Astrocyte (in vitro differentiated cells and primary cell): ENCODE measurements around the gene AVEN. TPM values are rescaled to one million over a fixed set of nuclear protein-coding genes. Genes with fewer than 3 reads are reported as not detected.
"Not testable (repeated sequence)": the region's sequence is repeated elsewhere in the genome, so short reads cannot be mapped to it uniquely, and the experiment has no call there.

ENCODE experiments used
- DNase-seq: peaks from one replicate; pipeline ENCODE4 v3.0.0-alpha.2; 2010; ENCODE audit warnings: low read depth
- FAIRE-seq: peaks from 2 replicates; lab custom pipeline; 2011; peaks lifted over from hg19 to GRCh38; lab: Jason Lieb, UNC
- H2AFZ ChIP-seq: 2 replicates; pipeline ENCODE4 v1.6.0; 2012; ENCODE audit warnings: low read depth, low read length, inconsistent platforms
- H3K27ac ChIP-seq: 2 replicates; pipeline ENCODE4 v1.5.1; 2011; ENCODE audit warnings: low read depth, low read length, inconsistent platforms
- H3K27me3 ChIP-seq: 2 replicates; pipeline ENCODE4 v1.6.0; 2011; ENCODE audit warnings: low read length, inconsistent platforms; ENCODE audit not compliant: insufficient read depth
- H3K36me3 ChIP-seq: 2 replicates; pipeline ENCODE4 v1.5.1; 2011; ENCODE audit warnings: low read length, inconsistent platforms; ENCODE audit not compliant: insufficient read depth
- H3K4me1 ChIP-seq: 2 replicates; pipeline ENCODE4 v1.5.1; 2011; ENCODE audit warnings: low read length, inconsistent platforms; ENCODE audit not compliant: insufficient read depth
- H3K4me2 ChIP-seq: 2 replicates; pipeline ENCODE4 v1.6.0; 2012; ENCODE audit warnings: low read length, inconsistent platforms
- H3K4me3 ChIP-seq: 2 replicates; pipeline ENCODE4 v1.5.1; 2011; ENCODE audit warnings: low read depth, mild to moderate bottlenecking, low read length, inconsistent platforms; ENCODE audit not compliant: insufficient read depth
- H3K79me2 ChIP-seq: 2 replicates; pipeline ENCODE4 v1.6.0; 2012; ENCODE audit warnings: mild to moderate bottlenecking, low read length, inconsistent platforms; ENCODE audit not compliant: insufficient read depth
- H3K9ac ChIP-seq: 2 replicates; pipeline ENCODE4 v1.6.0; 2012; ENCODE audit warnings: mild to moderate bottlenecking, low read length, inconsistent platforms
- H3K9me3 ChIP-seq: 2 replicates; pipeline ENCODE4 v1.5.1; 2012; ENCODE audit warnings: low read depth, mild to moderate bottlenecking, low read length, inconsistent platforms; ENCODE audit not compliant: insufficient read depth
- H4K20me1 ChIP-seq: 2 replicates; pipeline ENCODE4 v1.6.0; 2012; ENCODE audit warnings: low read length, inconsistent platforms; ENCODE audit not compliant: insufficient read depth
- H3K27ac Mint-ChIP-seq: one replicate; pipeline ENCODE4 v1.8.0; 2021; ENCODE audit warnings: mild to moderate bottlenecking, mixed read lengths; ENCODE audit not compliant: unreplicated experiment
- H3K27me3 Mint-ChIP-seq: one replicate; pipeline ENCODE4 v1.8.0; 2021; ENCODE audit warnings: low read depth, mixed read lengths; ENCODE audit not compliant: unreplicated experiment
- H3K36me3 Mint-ChIP-seq: one replicate; pipeline ENCODE4 v1.8.0; 2021; ENCODE audit warnings: low read depth, mixed read lengths; ENCODE audit not compliant: unreplicated experiment
- H3K4me1 Mint-ChIP-seq: one replicate; pipeline ENCODE4 v1.8.0; 2021; ENCODE audit warnings: low read depth, mixed read lengths; ENCODE audit not compliant: unreplicated experiment
- H3K4me3 Mint-ChIP-seq: one replicate; pipeline ENCODE4 v1.8.0; 2021; ENCODE audit warnings: mild to moderate bottlenecking, moderate library complexity, mixed read lengths; ENCODE audit not compliant: unreplicated experiment
- H3K9me3 Mint-ChIP-seq: one replicate; pipeline ENCODE4 v1.8.0; 2021; ENCODE audit warnings: mild to moderate bottlenecking, mixed read lengths; ENCODE audit not compliant: unreplicated experiment
- CTCF ChIP-seq: IDR thresholded peaks from 2 replicates; pipeline ENCODE4 v1.5.1; 2011; ENCODE audit warnings: low read depth, mild to moderate bottlenecking, inconsistent platforms, low read length, moderate library complexity; ENCODE audit not compliant: insufficient read depth
- EZH2 ChIP-seq: IDR thresholded peaks from 2 replicates; pipeline ENCODE4 v1.6.1; 2012; ENCODE audit warnings: mild to moderate bottlenecking, low read length, inconsistent platforms; ENCODE audit not compliant: insufficient read depth
- total RNA-seq: library from RNA; stranded (reverse); gene quantifications from 2 replicates; pipeline ENCODE4 v1.2.1, GENCODE V29; 2021

AVEN gene
- total RNA-seq, 1 donor from 2014 or later, result 34.1 TPM

GRCh38 chr15:34019369-34019990 lies 19.5 kb downstream of the AVEN start:
- peaks cover 17% of the 10 kb centered on the region for H3K79me2 ChIP-seq
- H3K36me3 ChIP-seq, result no peaks in the 10 kb centered on the region
- no peak overlapping the region for H3K9ac ChIP-seq
- H2AFZ ChIP-seq, result no peak overlapping the region
- FAIRE-seq (peak; percentile 50), DNase-seq (no peak)
- Mint-ChIP-seq H3K36me3 (peaks cover 12% of the 10 kb centered on the region), H3K27ac (no peak overlapping the region), H3K27me3 (no peaks in the 10 kb centered on the region), H3K4me3 (no peak overlapping the region), H3K4me1 (peaks cover 13% of the 10 kb centered on the region), H3K9me3 (peaks cover 4% of the 10 kb centered on the region)
- peaks cover 8% of the 10 kb centered on the region for H4K20me1 ChIP-seq
- no peak overlapping the region for H3K4me2 ChIP-seq
- H3K27me3 ChIP-seq, result no peaks in the 10 kb centered on the region
- no peak overlapping the region for H3K4me3 ChIP-seq
- H3K4me1 ChIP-seq, result no peaks in the 10 kb centered on the region
- no peak overlapping the region for H3K27ac ChIP-seq
- no peaks in the 10 kb centered on the region for H3K9me3 ChIP-seq
- no peak for TF ChIP-seq EZH2

DNA sequence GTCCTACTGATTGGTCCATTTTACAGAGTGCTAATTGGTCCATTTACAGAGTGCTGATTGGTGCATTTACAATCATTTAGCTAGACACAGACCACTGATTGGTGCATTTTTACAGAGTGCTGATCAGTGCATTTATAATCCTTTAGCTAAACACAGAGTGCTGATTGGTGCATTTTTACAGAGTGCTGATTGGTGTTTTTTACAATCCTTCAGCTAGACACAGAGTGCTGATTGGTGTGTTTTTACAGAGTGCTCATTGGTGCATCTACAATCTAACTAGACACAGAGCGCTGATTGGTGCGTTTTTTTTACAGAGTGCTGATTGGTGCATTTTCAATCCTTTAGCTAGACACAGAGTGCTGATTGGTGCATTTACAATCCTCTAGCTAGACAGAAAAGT lies 20.3 kb downstream of the AVEN start:
- not testable (repeated sequence) for DNase-seq

DNA sequence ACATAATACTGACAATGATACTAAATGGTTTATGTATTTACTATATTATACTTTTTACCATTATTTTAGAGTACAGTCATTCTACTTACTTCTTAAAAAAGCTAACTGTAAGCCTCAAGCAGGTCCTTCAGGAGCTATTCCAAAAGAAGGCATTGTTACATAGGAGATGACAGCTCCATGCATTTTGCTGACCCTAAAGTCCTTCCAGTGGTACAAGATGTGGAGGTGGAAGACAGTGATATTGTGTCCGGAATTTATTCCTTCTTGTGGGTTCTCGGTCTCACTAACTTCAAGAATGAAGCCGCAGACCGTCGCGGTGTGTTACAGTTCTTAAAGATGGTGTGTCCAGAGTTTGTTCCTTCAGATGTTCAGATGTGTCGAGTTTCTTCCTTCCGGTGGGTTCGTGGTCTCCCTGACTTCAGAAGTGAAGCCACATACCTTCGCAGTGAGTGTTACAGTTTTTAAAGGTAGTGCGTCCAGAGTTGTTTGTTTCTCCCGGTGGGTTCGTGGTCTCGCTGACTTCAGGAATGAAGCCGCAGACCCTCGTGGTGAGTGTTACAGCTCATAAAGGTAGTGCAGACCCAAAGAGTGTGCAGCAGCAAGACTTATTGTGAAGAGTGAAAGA lies 20.9 kb downstream of the AVEN start:
- Histone ChIP-seq H2AFZ (no peak overlapping the region), H3K79me2 (peaks cover 24% of the 10 kb centered on the region), H3K4me1 (no peaks in the 10 kb centered on the region), H4K20me1 (peaks cover 12% of the 10 kb centered on the region), H3K4me3 (no peak overlapping the region), H3K27me3 (no peaks in the 10 kb centered on the region), H3K27ac (no peak overlapping the region), H3K9me3 (no peaks in the 10 kb centered on the region), H3K36me3 (no peaks in the 10 kb centered on the region), H3K9ac (no peak overlapping the region), H3K4me2 (no peak overlapping the region)
- no peaks in the 10 kb centered on the region for H3K27me3 Mint-ChIP-seq
- peaks cover 12% of the 10 kb centered on the region for H3K36me3 Mint-ChIP-seq
- H3K27ac Mint-ChIP-seq, result no peak overlapping the region
- H3K4me1 Mint-ChIP-seq, result peaks cover 14% of the 10 kb centered on the region
- H3K4me3 Mint-ChIP-seq, result no peak overlapping the region
- FAIRE-seq (no peak), DNase-seq (peak; percentile 18)
- TF ChIP-seq CTCF, result no peak
- no peak for TF ChIP-seq EZH2
- H3K9me3 Mint-ChIP-seq, result peaks cover 4% of the 10 kb centered on the region

More for the DNA sequence above, 20.3 kb downstream of the AVEN start:
- H3K4me3 ChIP-seq, H2AFZ ChIP-seq, H3K27me3 Mint-ChIP-seq, H3K27me3 ChIP-seq, H3K4me1 ChIP-seq, H3K9me3 ChIP-seq, H4K20me1 ChIP-seq, H3K27ac ChIP-seq, H3K4me2 ChIP-seq, H3K27ac Mint-ChIP-seq, H3K9me3 Mint-ChIP-seq, FAIRE-seq, H3K9ac ChIP-seq, H3K36me3 ChIP-seq: not testable (repeated sequence)
- peaks cover 14% of the 10 kb centered on the region for H3K4me1 Mint-ChIP-seq
- H3K4me3 Mint-ChIP-seq, result peak overlapping the region; percentile 18
- peaks cover 19% of the 10 kb centered on the region for H3K79me2 ChIP-seq
- peaks cover 12% of the 10 kb centered on the region for H3K36me3 Mint-ChIP-seq
